Measurements from ENCODE around the gene MEF2D. TPM values are rescaled to one million over a fixed set of nuclear protein-coding genes. Genes with fewer than 3 reads are reported as not detected.

MEF2D gene
- polyA plus RNA-seq, 1 experiment = 9.9 TPM

GRCh38 chr1:156491151-156491949, 9.2 kb downstream of the MEF2D start:
- no peak overlapping the region for H3K27ac ChIP-seq (ENCODE audit: low read depth, low read length)
- no peak for DNase-seq (ENCODE audit: low read depth, low spot score)
- no peaks in the 10 kb centered on the region for H3K9me3 ChIP-seq (ENCODE audit: control insufficient read depth, insufficient read depth, low read length)
- CTCF ChIA-PET = interaction anchor here (0.5 to 2.9 kb wide), 4 partner anchors 10 to 109 kb away, joined by 3 to 22 read pairs (median 4); no protein-coding TSS in a partner anchor
- TF ChIP-seq, protein P1, sequence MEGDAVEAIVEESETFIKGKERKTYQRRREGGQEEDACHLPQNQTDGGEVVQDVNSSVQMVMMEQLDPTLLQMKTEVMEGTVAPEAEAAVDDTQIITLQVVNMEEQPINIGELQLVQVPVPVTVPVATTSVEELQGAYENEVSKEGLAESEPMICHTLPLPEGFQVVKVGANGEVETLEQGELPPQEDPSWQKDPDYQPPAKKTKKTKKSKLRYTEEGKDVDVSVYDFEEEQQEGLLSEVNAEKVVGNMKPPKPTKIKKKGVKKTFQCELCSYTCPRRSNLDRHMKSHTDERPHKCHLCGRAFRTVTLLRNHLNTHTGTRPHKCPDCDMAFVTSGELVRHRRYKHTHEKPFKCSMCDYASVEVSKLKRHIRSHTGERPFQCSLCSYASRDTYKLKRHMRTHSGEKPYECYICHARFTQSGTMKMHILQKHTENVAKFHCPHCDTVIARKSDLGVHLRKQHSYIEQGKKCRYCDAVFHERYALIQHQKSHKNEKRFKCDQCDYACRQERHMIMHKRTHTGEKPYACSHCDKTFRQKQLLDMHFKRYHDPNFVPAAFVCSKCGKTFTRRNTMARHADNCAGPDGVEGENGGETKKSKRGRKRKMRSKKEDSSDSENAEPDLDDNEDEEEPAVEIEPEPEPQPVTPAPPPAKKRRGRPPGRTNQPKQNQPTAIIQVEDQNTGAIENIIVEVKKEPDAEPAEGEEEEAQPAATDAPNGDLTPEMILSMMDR (IDR thresholded peaks at IDR 0.05; ENCODE audit: low read depth, low read length) = no peak
- H3K4me3 ChIP-seq (ENCODE audit: low read depth, low read length) = no peak overlapping the region
- POLR2A ChIA-PET = interaction anchor here (1.8 kb wide), 1 partner anchor 10 kb away, joined by 8 read pairs; the partner anchor contains the start of gene MEF2D
- no peaks in the 10 kb centered on the region for H3K27me3 ChIP-seq (ENCODE audit: control insufficient read depth, insufficient read depth, low read length)

- no peak overlapping the region for H3K27ac ChIP-seq (ENCODE audit: low read depth, low read length)
- no peaks in the 10 kb centered on the region for H3K27me3 ChIP-seq (ENCODE audit: control insufficient read depth, insufficient read depth, low read length)
- no peak for DNase-seq (ENCODE audit: low read depth, low spot score)
- POLR2A ChIA-PET = interaction anchor here (0.5 to 1.8 kb wide), 6 partner anchors 11 to 1453 kb away, joined by 3 to 11 read pairs (median 8); partner anchors contain the start of gene MEF2D
- CTCF ChIA-PET = interaction anchor here (0.5 to 2.9 kb wide), 6 partner anchors 9 to 110 kb away, joined by 3 to 22 read pairs (median 3); partner anchors contain the start of gene MEF2D
- no peaks in the 10 kb centered on the region for H3K9me3 ChIP-seq (ENCODE audit: control insufficient read depth, insufficient read depth, low read length)
- H3K4me3 ChIP-seq (ENCODE audit: low read depth, low read length) = 0 out of 2 replicates have a peak overlapping the region, but pooled peaks have one; percentile 10
- TF ChIP-seq, protein P1 (IDR thresholded peaks at IDR 0.05; ENCODE audit: low read depth, low read length) = peak; percentile 38
These were observed 10.1 kb downstream of the MEF2D start for GRCh38 chr1:156490401-156491032.

DNA sequence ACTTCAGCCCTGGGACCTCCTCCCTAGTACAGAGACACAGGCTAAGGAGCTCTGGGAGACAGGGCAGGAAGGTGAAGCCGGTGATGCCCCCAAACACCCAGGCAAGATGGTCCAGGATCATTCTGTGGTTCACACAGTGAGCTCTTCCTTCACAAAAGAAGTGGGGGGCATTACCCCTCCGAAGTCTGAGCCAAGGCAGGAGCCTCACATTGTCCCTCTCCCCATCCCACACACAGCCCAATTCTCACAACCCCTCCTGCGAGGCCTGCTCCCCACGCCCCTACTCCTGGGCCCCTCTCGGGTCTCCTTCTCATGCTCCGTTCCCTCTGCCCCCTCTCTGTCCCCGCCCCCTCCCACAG, 10.7 kb downstream of the MEF2D start:
- Histone ChIP-seq H3K9me3 (ENCODE audit: control insufficient read depth, insufficient read depth, low read length) (no peaks in the 10 kb centered on the region), H3K27ac (ENCODE audit: low read depth, low read length) (peak overlapping the region; percentile 11), H3K4me3 (ENCODE audit: low read depth, low read length) (no peak overlapping the region), H3K27me3 (ENCODE audit: control insufficient read depth, insufficient read depth, low read length) (no peaks in the 10 kb centered on the region)
- ChIA-PET CTCF (interaction anchor here (0.9 to 2.9 kb wide), 4 partner anchors 9 to 65 kb away, joined by 3 to 22 read pairs (median 4); partner anchors contain the start of gene MEF2D), POLR2A (interaction anchor here (0.5 to 1.8 kb wide), 6 partner anchors 11 to 1452 kb away, joined by 3 to 11 read pairs (median 8); partner anchors contain the start of gene MEF2D)
- no peak for DNase-seq (ENCODE audit: low read depth, low spot score)
- TF ChIP-seq, protein P1 (IDR thresholded peaks at IDR 0.05; ENCODE audit: low read depth, low read length) = no peak

DNA sequence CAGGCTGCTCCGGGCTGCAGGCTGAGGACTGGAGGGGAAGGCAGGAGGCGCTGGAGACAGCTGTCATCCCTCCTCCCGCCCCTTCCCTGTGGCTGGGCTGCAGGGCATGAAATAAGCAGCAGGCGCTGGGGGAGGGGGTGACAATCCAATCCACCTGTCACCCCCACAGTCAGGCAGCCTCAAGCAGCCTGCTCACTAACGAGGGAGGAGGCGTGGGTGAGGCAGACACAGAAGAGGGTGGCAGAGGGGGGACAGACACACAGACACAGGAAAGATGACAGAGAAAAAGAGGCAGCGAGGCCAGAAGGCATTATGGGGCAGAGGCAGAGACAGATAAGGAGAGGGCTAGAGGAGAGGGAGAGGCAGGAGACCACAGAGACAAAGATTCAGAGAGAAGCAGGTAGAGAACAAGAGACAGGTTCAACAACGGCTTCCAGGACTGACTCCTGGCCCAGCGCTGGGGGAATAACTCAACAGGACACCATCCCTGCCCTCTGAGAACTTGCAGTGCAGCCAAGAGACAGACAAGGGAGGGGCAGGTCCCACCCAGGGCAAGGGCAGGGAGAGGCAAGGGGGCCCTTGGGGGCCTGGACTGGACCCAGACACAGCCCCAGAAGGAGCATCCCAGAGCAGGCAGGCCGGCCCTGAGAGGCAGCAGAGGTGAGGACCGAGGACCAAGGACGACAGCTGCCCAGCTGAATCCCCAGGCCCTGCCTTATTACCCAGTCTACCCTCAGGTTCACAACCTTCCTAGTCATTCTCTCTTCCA, 11.2 kb downstream of the MEF2D start:
- Histone ChIP-seq H3K27me3 (ENCODE audit: control insufficient read depth, insufficient read depth, low read length) (no peaks in the 10 kb centered on the region), H3K4me3 (ENCODE audit: low read depth, low read length) (no peak overlapping the region), H3K9me3 (ENCODE audit: control insufficient read depth, insufficient read depth, low read length) (no peaks in the 10 kb centered on the region), H3K27ac (ENCODE audit: low read depth, low read length) (no peak overlapping the region)
- ChIA-PET CTCF (interaction anchor here (0.7 to 2.9 kb wide), 5 partner anchors 8 to 119 kb away, joined by 3 to 22 read pairs (median 3); no protein-coding TSS in a partner anchor), POLR2A (interaction anchor here (0.7 to 1.8 kb wide), 4 partner anchors 11 to 14 kb away, joined by 3 to 8 read pairs (median 4); partner anchors contain the start of gene MEF2D)
- DNase-seq (ENCODE audit: low read depth, low spot score) = no peak
- TF ChIP-seq, protein P1 (IDR thresholded peaks at IDR 0.05; ENCODE audit: low read depth, low read length) = 0 out of 2 replicates have a peak, but pooled peaks have one; percentile 22
